Heart right ventricle (tissue), 16 donors: Measurements from ENCODE around the gene CASQ1. TPM values are rescaled to one million over a fixed set of nuclear protein-coding genes. Genes with fewer than 3 reads are reported as not detected.

Experiments
- ATAC-seq, 8 donors: fragments of 200-7000 bp; cut with Tn5 transposase; one replicate each; pipeline ENCODE4 v1.9.1; 2020; ENCODE audit warnings: mild to moderate bottlenecking in 8 of 8, moderate library complexity in 8 of 8, moderate number of reproducible peaks in 1 of 8
- DNase-seq, 2 donors: peaks; one replicate each; pipeline ENCODE4 v3.0.0-alpha.2; 2020
- H3K27ac ChIP-seq, 10 donors: fragments of 200-600 bp; sonication (generic) in 2 of 10; one replicate each; pipeline versions ENCODE4 v1.5.0 to v1.8.0; 2020 to 2022; ENCODE audit warnings: mild to moderate bottlenecking in 3 of 10
- H3K27me3 ChIP-seq, 7 donors: fragments of 200-600 bp; one replicate each; pipeline ENCODE4 v1.8.0; 2021 to 2022; ENCODE audit warnings: mild to moderate bottlenecking in 2 of 7
- H3K36me3 ChIP-seq, 9 donors: fragments of 200-600 bp; sonication (generic) in 1 of 9; one replicate each; pipeline versions ENCODE4 v1.5.0 to v1.8.0; 2020 to 2022; ENCODE audit warnings: mild to moderate bottlenecking in 2 of 9
- H3K4me1 ChIP-seq, 9 donors: fragments of 200-600 bp; sonication (generic) in 1 of 9; one replicate each; pipeline versions ENCODE4 v1.5.0 to v1.8.0; 2020 to 2022; ENCODE audit warnings: mild to moderate bottlenecking in 4 of 9
- H3K4me3 ChIP-seq, 10 donors: fragments of 200-600 bp; sonication (generic) in 2 of 10; one replicate each; pipeline versions ENCODE4 v1.5.0 to v1.8.0; 2020 to 2022; ENCODE audit warnings: mild to moderate bottlenecking in 7 of 10, moderate library complexity in 2 of 10
- H3K9me3 ChIP-seq, 11 donors: fragments of 200-600 bp in 10 of 11; sonication (generic) in 2 of 11; one replicate each; pipeline versions ENCODE4 v1.5.0 to v1.8.0; 2013 to 2022; ENCODE audit warnings: mild to moderate bottlenecking in 2 of 11, control low read depth in 1 of 11, moderate library complexity in 1 of 11
- CTCF ChIP-seq, 9 donors: fragments of 200-600 bp; sonication (generic) in 2 of 9; IDR thresholded peaks; one replicate each; pipeline versions ENCODE4 v1.5.0 to v1.8.0; 2021 to 2022; ENCODE audit warnings: antibody characterized with exemption in 9 of 9, mild to moderate bottlenecking in 5 of 9, moderate library complexity in 1 of 9
- WGBS, 2 donors: extraction: QIAGEN DNeasy Blood & Tissue Kit; methylation state at CpG; one replicate each; pipeline ENCODE4 v1.1.7; 2013; ENCODE audit warnings: inconsistent platforms in 1 of 2; 5-methylcytosine and 5-hydroxymethylcytosine counted together
- intact Hi-C, 10 donors: fragments of 100-400 bp; cut with DNase I; formaldehyde crosslinking; loops; one replicate each; pipeline versions ENCODE4 v1.11.1 to v1.14.2; 2022
- polyA plus RNA-seq, 2 donors: library from polyadenylated mRNA; stranded (reverse); fragments of 200-250 nt; gene quantifications; one replicate each; pipeline ENCODE4 v1.2.3, GENCODE V29; 2013
- total RNA-seq, 10 donors: library from RNA; stranded (reverse); fragmentation: NEBNext Ultra II Directional in 3 of 10; extraction: Animal tissue kit (Norgen Biotek cat#: 25700) in 3 of 10; gene quantifications; one replicate each; pipeline versions ENCODE4 v1.2.1 to v1.2.4, GENCODE V29; 2021 to 2023
- donor health status: Arrhythmogenic right ventricular cardiomyopathy.
- donor health status: ischemic (EF 13 %, LVEDD 7.1; RV severe dilation, severe dysfunction).
- donor health status: healthy with polysubstance abuse.
- donor health status: DM: no; HTN: yes; CAD: no.
- donor health status: DM: no; HTN: no; CAD: no.
- donor health status: ischemic (EF 25% LVEDD 6.9; RV normal size, moderate dysfunction).
- donor health status: ischemic (EF 25% LVEDD 5.7; RV mildly dilated, moderate dysfunction).
- donor health status: healthy.
- donor health status: DM: yes; HTN: yes; CAD: no.
- donor health status: Ischemic cardiomyopathy.
- donor health status: ischemic (EF 35%, LVEDD 5.7; RV mildly dilated, moderate dysfunction).
- donor health status: nonischemic (EF 11% LVEDD 7.7; RV severe dilation, severe dysfunction).
- donor health status: DM: yes; HTN: yes; CAD: no.
- donor health status: PGD.
- donor health status: ischemic (EF 29% LVEDD 5.4; RV normal size, mild dysfunction).
- donor health status: nonischemic (EF 23%, LVEDD 6.1; RV moderate dilation, normal function).

The CASQ1 gene
- total and polyA plus RNA-seq, 12 donors: 17.5 to 68.9 (median 41.6) TPM

GRCh38 chr1:160158534-160158933, 31.8 kb upstream of the CASQ1 start:
- Histone ChIP-seq H3K4me3 (no peak overlapping the region), H3K4me1 (peaks cover 0 to 5% (median 0%) of the 10 kb centered on the region in 9 donors), H3K36me3 (no peaks in the 10 kb centered on the region), H3K27ac (no peak overlapping the region), H3K27me3 (no peaks in the 10 kb centered on the region), H3K9me3 (no peaks in the 10 kb centered on the region)
- 84 to 87% methylated on average over 4 of the region's 4 CpGs for WGBS, 2 donors
- DNase-seq (no peak), ATAC-seq (no peak)
- no peak for TF ChIP-seq CTCF (IDR thresholded peaks at IDR 0.05)
- intact Hi-C loops: no loop called here

DNA sequence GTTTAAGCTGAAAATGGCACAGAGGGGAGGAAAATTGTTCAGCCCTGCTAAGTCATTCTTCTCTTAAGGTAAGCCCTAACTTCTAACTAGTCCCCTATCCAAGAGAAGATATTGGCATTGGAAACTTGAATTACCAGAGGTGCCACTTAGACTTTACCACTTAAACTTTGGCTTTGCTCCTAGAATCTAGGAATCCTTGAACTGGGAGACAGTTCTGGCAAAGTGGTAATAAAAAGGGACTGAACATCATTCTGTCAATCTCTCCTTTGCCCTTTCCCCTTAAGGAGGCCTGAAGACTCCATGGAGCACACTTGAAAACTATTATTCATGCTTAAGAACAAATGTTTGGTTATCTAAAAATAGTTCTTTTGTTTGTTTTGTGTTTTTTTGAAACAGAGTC, 30.5 kb upstream of the CASQ1 start:
- Histone ChIP-seq H3K36me3 (no peaks in the 10 kb centered on the region), H3K27me3 (no peaks in the 10 kb centered on the region), H3K27ac (peak overlapping the region in 2 of 10 donors; percentile 4 to 12), H3K4me1 (peaks cover 0 to 5% (median 0%) of the 10 kb centered on the region in 9 donors), H3K4me3 (no peak overlapping the region), H3K9me3 (no peaks in the 10 kb centered on the region)
- intact Hi-C loops: no loop called here
- ATAC-seq (peak in 5 of 8 donors; percentile 12 to 59 (median 40)), DNase-seq (no peak)
- no peak for TF ChIP-seq CTCF (IDR thresholded peaks at IDR 0.05)

DNA sequence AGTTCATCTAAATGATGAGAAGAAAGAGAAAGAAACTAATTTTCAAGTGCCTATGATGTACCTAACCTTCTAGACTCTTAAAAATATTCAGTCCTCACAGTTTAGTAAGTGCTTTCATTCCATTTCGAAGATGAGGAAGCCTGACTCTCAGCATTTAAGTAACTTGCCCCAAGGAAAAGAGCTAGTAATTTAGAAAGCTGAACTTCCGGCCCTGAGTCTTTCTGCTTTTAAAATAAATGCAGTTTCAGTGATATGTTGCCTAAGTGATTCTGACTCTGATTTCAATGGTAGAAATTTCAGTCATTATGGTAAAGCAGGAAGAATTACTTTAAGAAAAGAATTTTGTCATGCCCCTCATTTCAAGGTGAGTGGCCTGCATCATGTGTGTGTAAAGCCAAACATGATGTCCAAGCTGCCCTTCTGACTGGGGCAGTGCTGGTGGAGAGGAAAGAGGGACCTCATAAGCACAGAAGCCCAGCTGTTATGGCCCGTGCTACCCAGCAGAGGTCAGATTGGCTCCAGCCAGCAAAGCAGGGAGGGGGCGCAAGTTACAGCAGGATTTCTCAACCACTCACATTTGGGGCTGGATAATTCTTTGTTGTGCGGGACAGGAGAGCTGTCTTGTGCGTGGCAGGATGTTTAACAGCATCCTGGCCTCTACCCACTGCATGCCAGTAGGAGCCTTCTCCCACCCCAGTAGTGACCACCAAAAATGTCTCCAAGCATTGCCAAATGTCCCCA, 28.2 kb upstream of the CASQ1 start:
- Histone ChIP-seq H3K4me3 (no peak overlapping the region), H3K27ac (no peak overlapping the region), H3K27me3 (no peaks in the 10 kb centered on the region), H3K36me3 (no peaks in the 10 kb centered on the region), H3K4me1 (peaks cover 0 to 5% (median 0%) of the 10 kb centered on the region in 9 donors), H3K9me3 (no peaks in the 10 kb centered on the region)
- peak in 8 of 9 donors; percentile 20 to 66 (median 50) for TF ChIP-seq CTCF (IDR thresholded peaks at IDR 0.05)
- ATAC-seq (peak in 7 of 8 donors; percentile 28 to 80 (median 67)), DNase-seq (peak in 1 of 2 donors; percentile 16)
- intact Hi-C loops: no loop called here
- 52 to 59% methylated on average over 6 of the region's 6 CpGs for WGBS, 2 donors

- peaks cover 0 to 5% (median 0%) of the 10 kb centered on the region in 9 donors for H3K4me1 ChIP-seq
- no peak overlapping the region for H3K4me3 ChIP-seq
- H3K27me3 ChIP-seq: no peaks in the 10 kb centered on the region
- TF ChIP-seq CTCF (IDR thresholded peaks at IDR 0.05): no peak
- H3K27ac ChIP-seq: no peak overlapping the region
- WGBS, 2 donors: 79 to 81% methylated on average over 2 of the region's 2 CpGs
- DNase-seq (no peak), ATAC-seq (no peak)
- H3K9me3 ChIP-seq: no peaks in the 10 kb centered on the region
- H3K36me3 ChIP-seq: no peaks in the 10 kb centered on the region
- intact Hi-C loops: no loop called here
Observed at GRCh38 chr1:160162931-160163330, 27.4 kb upstream of the CASQ1 start.
